Loucy (cell line): ENCODE measurements around the gene SERPINE1.
"Not testable (repeated sequence)": the region's sequence is repeated elsewhere in the genome, so short reads cannot be mapped to it uniquely, and the experiment has no call there.

Source experiments
- H2AFZ ChIP-seq: fragments of 200-600 bp; sonication (generic); 2 replicates; pipeline ENCODE4 v1.6.0; 2016; ENCODE audit warnings: antibody characterized with exemption, mild to moderate bottlenecking, low read length, moderate library complexity
- H3F3A ChIP-seq: fragments of 200-600 bp; 2 replicates; pipeline ENCODE4 v1.6.0; 2016; ENCODE audit warnings: antibody characterized with exemption, low read depth, mild to moderate bottlenecking
- H3K27me3 ChIP-seq: fragments of 200-600 bp; sonication (generic); 2 replicates; pipeline ENCODE4 v1.6.1; 2014; ENCODE audit warnings: low read length, mild to moderate bottlenecking; ENCODE audit not compliant: insufficient read depth, poor library complexity, severe bottlenecking
- H3K36me3 ChIP-seq: fragments of 200-600 bp; sonication (generic); 2 replicates; pipeline ENCODE4 v1.6.1; 2016; ENCODE audit warnings: low read length; ENCODE audit not compliant: insufficient read depth
- H3K4me1 ChIP-seq: fragments of 200-600 bp; sonication (generic); 2 replicates; pipeline ENCODE4 v1.5.1; 2014; ENCODE audit warnings: low read length, mild to moderate bottlenecking; ENCODE audit not compliant: insufficient read depth, poor library complexity, severe bottlenecking
- H3K4me2 ChIP-seq: fragments of 200-600 bp; sonication (generic); 2 replicates; pipeline ENCODE4 v1.6.0; 2014; ENCODE audit warnings: antibody characterized with exemption, low read length, low read depth, mild to moderate bottlenecking; ENCODE audit not compliant: poor library complexity, severe bottlenecking
- H3K4me3 ChIP-seq: fragments of 200-600 bp; sonication (generic); 2 replicates; pipeline ENCODE4 v1.5.1; 2014; ENCODE audit warnings: low read length, mild to moderate bottlenecking, mixed read lengths; ENCODE audit not compliant: poor library complexity, severe bottlenecking
- H3K79me2 ChIP-seq: fragments of 200-600 bp; sonication (generic); 2 replicates; pipeline ENCODE4 v1.6.1; 2014; ENCODE audit warnings: low read length; ENCODE audit not compliant: insufficient read depth
- H3K9ac ChIP-seq: fragments of 200-600 bp; sonication (generic); 2 replicates; pipeline ENCODE4 v1.6.0; 2014; ENCODE audit warnings: mild to moderate bottlenecking, low read depth, low read length, moderate library complexity; ENCODE audit not compliant: poor library complexity, severe bottlenecking
- H3K9me2 ChIP-seq: fragments of 200-600 bp; sonication (generic); replicated peaks from 2 replicates; pipeline ENCODE4 v1.6.1; 2016; ENCODE audit warnings: low read depth, low read length, mixed read lengths
- H3K9me3 ChIP-seq: fragments of 200-600 bp; sonication (generic); 2 replicates; pipeline ENCODE4 v1.6.1; 2014; ENCODE audit warnings: mild to moderate bottlenecking, antibody characterized with exemption, low read length, low read depth; ENCODE audit not compliant: insufficient read depth
- H4K20me1 ChIP-seq: fragments of 200-600 bp; sonication (generic); 2 replicates; pipeline ENCODE4 v1.6.0; 2014; ENCODE audit warnings: antibody characterized with exemption, low read length, mild to moderate bottlenecking; ENCODE audit not compliant: insufficient read depth, poor library complexity, severe bottlenecking
- CTCF ChIP-seq: fragments of 200-600 bp; sonication (generic); conservative IDR thresholded peaks from 2 replicates; pipeline ENCODE4 v1.5.1; 2014; ENCODE audit warnings: mild to moderate bottlenecking, antibody characterized with exemption, low read length
- EZH2phosphoT487 ChIP-seq: fragments of 200-600 bp; IDR thresholded peaks from 2 replicates; pipeline ENCODE4 v1.6.1; 2018; ENCODE audit warnings: antibody characterized with exemption, mild to moderate bottlenecking, moderate library complexity, borderline replicate concordance

Gene SERPINE1

GRCh38 chr7:101119876-101120275 lies 7.0 kb upstream of the SERPINE1 start:
- Histone ChIP-seq H2AFZ (no peak overlapping the region), H3K9ac (no peak overlapping the region), H3K27me3 (no peaks in the 10 kb centered on the region), H3K4me3 (no peak overlapping the region), H3K4me1 (peaks cover 13% of the 10 kb centered on the region), H3K79me2 (no peaks in the 10 kb centered on the region), H3K4me2 (no peak overlapping the region), H3K9me2 (no peaks in the 10 kb centered on the region), H3K36me3 (no peaks in the 10 kb centered on the region), H4K20me1 (no peaks in the 10 kb centered on the region), H3F3A (no peaks in the 10 kb centered on the region), H3K9me3 (no peaks in the 10 kb centered on the region)
- TF ChIP-seq CTCF (no peak), EZH2phosphoT487 (no peak)

DNA sequence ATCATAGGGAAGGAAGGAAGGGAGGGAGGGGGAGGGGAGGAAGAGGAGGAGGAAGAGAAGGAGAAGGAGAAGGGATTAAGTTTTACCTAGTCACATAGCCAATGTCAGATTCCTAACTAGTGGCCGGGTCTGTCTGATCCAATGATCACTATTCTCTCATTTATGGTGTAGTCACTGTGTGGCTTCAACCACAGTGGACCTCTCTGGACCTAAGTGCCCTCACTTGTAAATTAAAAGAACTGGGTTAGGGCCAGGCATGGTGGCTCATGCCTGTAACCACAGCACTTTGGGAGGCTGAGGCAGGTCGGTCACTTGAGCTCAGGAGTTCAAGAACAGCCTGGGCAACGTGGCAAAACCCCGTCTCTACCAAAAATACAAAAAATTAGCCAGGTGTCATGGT lies 6.6 kb upstream of the SERPINE1 start:
- no peaks in the 10 kb centered on the region for H3K36me3 ChIP-seq
- H3K4me1 ChIP-seq, result peaks cover 18% of the 10 kb centered on the region
- H3K79me2 ChIP-seq, result no peaks in the 10 kb centered on the region
- no peaks in the 10 kb centered on the region for H3K9me3 ChIP-seq
- H3K4me2 ChIP-seq, result no peak overlapping the region
- no peaks in the 10 kb centered on the region for H4K20me1 ChIP-seq
- no peak overlapping the region for H2AFZ ChIP-seq
- H3F3A ChIP-seq, result no peaks in the 10 kb centered on the region
- TF ChIP-seq EZH2phosphoT487 (no peak), CTCF (no peak)
- no peak overlapping the region for H3K4me3 ChIP-seq
- H3K27me3 ChIP-seq, result no peaks in the 10 kb centered on the region
- no peak overlapping the region for H3K9ac ChIP-seq
- no peaks in the 10 kb centered on the region for H3K9me2 ChIP-seq

DNA sequence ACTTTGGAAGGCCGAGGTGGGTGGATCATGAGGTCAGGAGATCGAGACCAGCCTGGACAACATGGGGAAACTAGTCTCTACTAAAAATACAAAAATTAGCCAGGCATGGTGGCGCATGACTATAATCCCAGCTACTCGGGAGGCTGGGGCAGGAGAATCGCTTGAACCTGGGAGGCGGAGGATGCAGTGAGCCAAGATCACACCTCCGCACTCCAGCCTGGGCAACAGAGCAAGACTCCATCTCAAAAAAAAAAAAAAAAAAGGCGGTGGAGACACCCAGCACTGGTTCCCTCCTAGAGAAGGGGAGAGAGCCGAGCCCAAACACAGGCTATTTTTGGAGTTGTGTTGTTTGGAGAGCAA lies 5.3 kb upstream of the SERPINE1 start:
- not testable (repeated sequence) for H3K79me2 ChIP-seq, H3K36me3 ChIP-seq, H3F3A ChIP-seq, H3K9me2 ChIP-seq, H3K27me3 ChIP-seq, H3K9me3 ChIP-seq, H4K20me1 ChIP-seq, H2AFZ ChIP-seq, H3K4me3 ChIP-seq, H3K9ac ChIP-seq, H3K4me2 ChIP-seq
- H3K4me1 ChIP-seq, result peaks cover 28% of the 10 kb centered on the region

GRCh38 chr7:101121991-101122932 lies 4.6 kb upstream of the SERPINE1 start:
- Histone ChIP-seq H3K9ac (no peak overlapping the region), H3K36me3 (no peaks in the 10 kb centered on the region), H4K20me1 (no peaks in the 10 kb centered on the region), H3K4me2 (no peak overlapping the region), H3K9me3 (no peaks in the 10 kb centered on the region), H3K4me3 (no peak overlapping the region), H3K9me2 (no peaks in the 10 kb centered on the region), H2AFZ (peak overlapping the region; percentile 10; the same call in 1 of the 2 replicates), H3K79me2 (no peaks in the 10 kb centered on the region), H3K27me3 (no peaks in the 10 kb centered on the region), H3F3A (no peaks in the 10 kb centered on the region), H3K4me1 (peaks cover 33% of the 10 kb centered on the region)
- no peak for TF ChIP-seq CTCF
- no peak for TF ChIP-seq EZH2phosphoT487
